ENCODE data around the gene MFSD2A. TPM values are rescaled to one million over a fixed set of nuclear protein-coding genes. Genes with fewer than 3 reads are reported as not detected.
"Not testable (repeated sequence)": the region's sequence is repeated elsewhere in the genome, so short reads cannot be mapped to it uniquely, and the experiment has no call there.

Gene MFSD2A
- total RNA-seq = 10 to 100 TPM; 31.0 to 35.6 (median 31.8) TPM

GRCh38 chr1:39954870-39955546 lies at the start of gene MFSD2A:
MFSD2A (plus strand) TSS chr1:39955145; CDS start chr1:39955293, 148 bp downstream.
- ATAC-seq (peak; percentile 94 to 95), DNase-seq (peak; percentile 91)
- Mint-ChIP-seq H3K4me3 (peak within 1 kb of the TSS; percentile 93), H3K4me1 (ENCODE audit: low read depth) (peaks cover 21% of the 10 kb centered on the region), H3K27me3 (ENCODE audit: low read depth) (no peaks in the 10 kb centered on the region), H3K36me3 (ENCODE audit: insufficient read depth) (peaks cover 21% of the 10 kb centered on the region), H3K9me3 (no peaks in the 10 kb centered on the region)

- H3K4me3 Mint-ChIP-seq = no peak overlapping the region
- DNase-seq (no peak), ATAC-seq (no peak)
- H3K36me3 Mint-ChIP-seq (ENCODE audit: insufficient read depth) = peaks cover 3% of the 10 kb centered on the region
- peaks cover 9% of the 10 kb centered on the region for H3K9me3 Mint-ChIP-seq
- H3K4me1 Mint-ChIP-seq (ENCODE audit: low read depth) = peaks cover 7% of the 10 kb centered on the region
- peaks cover 46% of the 10 kb centered on the region for H3K27me3 Mint-ChIP-seq (ENCODE audit: low read depth)
Measured at GRCh38 chr1:39905172-39905571, 49.8 kb upstream of the MFSD2A start.

- DNase-seq = no peak
- Mint-ChIP-seq H3K4me1 (ENCODE audit: low read depth) (no peaks in the 10 kb centered on the region), H3K36me3 (ENCODE audit: insufficient read depth) (peaks cover 3% of the 10 kb centered on the region), H3K9me3 (peaks cover 9% of the 10 kb centered on the region), H3K27me3 (ENCODE audit: low read depth) (peaks cover 46% of the 10 kb centered on the region), H3K4me3 (no peak overlapping the region)
- ATAC-seq = no peak
Measured at GRCh38 chr1:39907528-39908453, 47.2 kb upstream of the MFSD2A start.

GRCh38 chr1:39908534-39908933 lies 46.4 kb upstream of the MFSD2A start:
- peaks cover 39% of the 10 kb centered on the region for H3K27me3 Mint-ChIP-seq (ENCODE audit: low read depth)
- peaks cover 3% of the 10 kb centered on the region for H3K36me3 Mint-ChIP-seq (ENCODE audit: insufficient read depth)
- H3K4me3 Mint-ChIP-seq = no peak overlapping the region
- DNase-seq (no peak), ATAC-seq (no peak)
- no peaks in the 10 kb centered on the region for H3K4me1 Mint-ChIP-seq (ENCODE audit: low read depth)
- H3K9me3 Mint-ChIP-seq = peaks cover 9% of the 10 kb centered on the region

- peaks cover 9% of the 10 kb centered on the region for H3K9me3 Mint-ChIP-seq
Measured at GRCh38 chr1:39910263-39910662, 44.7 kb upstream of the MFSD2A start.

GRCh38 chr1:39913136-39913535 lies 41.8 kb upstream of the MFSD2A start:
- not testable (repeated sequence) for DNase-seq; H3K4me1 Mint-ChIP-seq (ENCODE audit: low read depth); H3K4me3 Mint-ChIP-seq; H3K9me3 Mint-ChIP-seq; H3K36me3 Mint-ChIP-seq (ENCODE audit: insufficient read depth); ATAC-seq
- peaks cover 14% of the 10 kb centered on the region for H3K27me3 Mint-ChIP-seq (ENCODE audit: low read depth)

More at GRCh38 chr1:39910263-39910662, 44.7 kb upstream of the MFSD2A start:
- ATAC-seq = no peak
- H3K4me3 Mint-ChIP-seq = no peak overlapping the region
- H3K27me3 Mint-ChIP-seq (ENCODE audit: low read depth) = peaks cover 26% of the 10 kb centered on the region
- H3K4me1 Mint-ChIP-seq (ENCODE audit: low read depth) = no peaks in the 10 kb centered on the region
- DNase-seq = no peak
- H3K36me3 Mint-ChIP-seq (ENCODE audit: insufficient read depth) = peaks cover 3% of the 10 kb centered on the region

GRCh38 chr1:39915499-39916129 lies 39.3 kb upstream of the MFSD2A start:
- Mint-ChIP-seq H3K36me3 (ENCODE audit: insufficient read depth) (no peaks in the 10 kb centered on the region), H3K9me3 (no peaks in the 10 kb centered on the region), H3K4me3 (no peak overlapping the region), H3K27me3 (ENCODE audit: low read depth) (peaks cover 14% of the 10 kb centered on the region), H3K4me1 (ENCODE audit: low read depth) (no peaks in the 10 kb centered on the region)
- ATAC-seq (no peak), DNase-seq (no peak)

GRCh38 chr1:39917825-39918224 lies 37.1 kb upstream of the MFSD2A start:
- H3K4me1 Mint-ChIP-seq (ENCODE audit: low read depth) = no peaks in the 10 kb centered on the region
- no peak for ATAC-seq
- no peaks in the 10 kb centered on the region for H3K9me3 Mint-ChIP-seq
- peaks cover 6% of the 10 kb centered on the region for H3K27me3 Mint-ChIP-seq (ENCODE audit: low read depth)
- no peaks in the 10 kb centered on the region for H3K36me3 Mint-ChIP-seq (ENCODE audit: insufficient read depth)
- DNase-seq = no peak
- H3K4me3 Mint-ChIP-seq = no peak overlapping the region

- Mint-ChIP-seq H3K4me3 (no peak overlapping the region), H3K27me3 (ENCODE audit: low read depth) (peaks cover 6% of the 10 kb centered on the region), H3K4me1 (ENCODE audit: low read depth) (no peaks in the 10 kb centered on the region), H3K9me3 (no peaks in the 10 kb centered on the region), H3K36me3 (ENCODE audit: insufficient read depth) (no peaks in the 10 kb centered on the region)
- ATAC-seq = peak; percentile 88 to 98
- DNase-seq = peak; percentile 37
Measured at GRCh38 chr1:39919545-39919944, 35.4 kb upstream of the MFSD2A start.

GRCh38 chr1:39922251-39922688 lies 32.7 kb upstream of the MFSD2A start:
- DNase-seq (no peak), ATAC-seq (no peak)
- Mint-ChIP-seq H3K27me3 (ENCODE audit: low read depth) (peaks cover 3% of the 10 kb centered on the region), H3K36me3 (ENCODE audit: insufficient read depth) (no peaks in the 10 kb centered on the region), H3K4me3 (no peak overlapping the region), H3K9me3 (no peaks in the 10 kb centered on the region), H3K4me1 (ENCODE audit: low read depth) (no peaks in the 10 kb centered on the region)

- Mint-ChIP-seq H3K36me3 (ENCODE audit: insufficient read depth) (no peaks in the 10 kb centered on the region), H3K4me3 (no peak overlapping the region), H3K27me3 (ENCODE audit: low read depth) (no peaks in the 10 kb centered on the region), H3K4me1 (ENCODE audit: low read depth) (no peaks in the 10 kb centered on the region), H3K9me3 (no peaks in the 10 kb centered on the region)
- no peak for DNase-seq
- no peak for ATAC-seq
Measured at GRCh38 chr1:39925721-39926342, 29.1 kb upstream of the MFSD2A start.

GRCh38 chr1:39926343-39926793 lies 28.6 kb upstream of the MFSD2A start:
- Mint-ChIP-seq H3K4me3 (no peak overlapping the region), H3K4me1 (ENCODE audit: low read depth) (no peaks in the 10 kb centered on the region), H3K36me3 (ENCODE audit: insufficient read depth) (no peaks in the 10 kb centered on the region), H3K9me3 (no peaks in the 10 kb centered on the region), H3K27me3 (ENCODE audit: low read depth) (no peaks in the 10 kb centered on the region)
- ATAC-seq (no peak), DNase-seq (no peak)

- H3K4me1 Mint-ChIP-seq (ENCODE audit: low read depth) = no peaks in the 10 kb centered on the region
Measured at GRCh38 chr1:39926820-39927219, 28.1 kb upstream of the MFSD2A start.

GRCh38 chr1:39927538-39927937 lies 27.4 kb upstream of the MFSD2A start:
- no peak for DNase-seq
- Mint-ChIP-seq H3K4me1 (ENCODE audit: low read depth) (no peaks in the 10 kb centered on the region), H3K4me3 (no peak overlapping the region), H3K27me3 (ENCODE audit: low read depth) (no peaks in the 10 kb centered on the region), H3K36me3 (ENCODE audit: insufficient read depth) (no peaks in the 10 kb centered on the region), H3K9me3 (no peaks in the 10 kb centered on the region)
- no peak for ATAC-seq

More at GRCh38 chr1:39926820-39927219, 28.1 kb upstream of the MFSD2A start:
- no peaks in the 10 kb centered on the region for H3K36me3 Mint-ChIP-seq (ENCODE audit: insufficient read depth)
- ATAC-seq (no peak), DNase-seq (no peak)
- no peak overlapping the region for H3K4me3 Mint-ChIP-seq
- H3K27me3 Mint-ChIP-seq (ENCODE audit: low read depth) = no peaks in the 10 kb centered on the region
- H3K9me3 Mint-ChIP-seq = no peaks in the 10 kb centered on the region

All from activated T-cell treated with anti-CD3 and anti-CD28 coated beads, Interleukin-2, amount 50 U/mL, for 4 hours (primary cell).